Measurements from ENCODE around the gene PCNX1.

- TF ChIP-seq CTCF (conservative IDR thresholded peaks at IDR 0.05; ENCODE audit: low read depth, low read length) (no peak), POLR2A (IDR thresholded peaks at IDR 0.05; ENCODE audit: low read depth, low read length) (no peak), USF2 (IDR thresholded peaks at IDR 0.05; ENCODE audit: low read depth, low read length) (peak; percentile 67), MAZ (IDR thresholded peaks at IDR 0.05; ENCODE audit: borderline replicate concordance, low read depth, low read length) (no peak), BHLHE40 (IDR thresholded peaks at IDR 0.05; ENCODE audit: low read depth, low read length) (peak; percentile 58; the same call in 1 of the 2 replicates), SMC3 (IDR thresholded peaks at IDR 0.05; ENCODE audit: low read depth, low read length) (peak; percentile 20; the same call in 1 of the 2 replicates), CHD1 (IDR thresholded peaks at IDR 0.05; ENCODE audit: low read depth, low read length) (no peak)
These were observed 235.2 kb downstream of the PCNX1 start for GRCh38 chr14:71142375-71143038.
